Adrenal gland (tissue), 12 donors: ENCODE data around the gene FAM174C. TPM values are rescaled to one million over a fixed set of nuclear protein-coding genes. Genes with fewer than 3 reads are reported as not detected.

Experiments
- DNase-seq, 7 donors: peaks; one replicate each; pipeline ENCODE4 v3.0.0-alpha.2; 2019 to 2020
- H3K27ac ChIP-seq, 5 donors: fragments of 200-600 bp; sonication (generic) in 4 of 5; 1 replicate in 3 of 5; 2 replicates in 2 of 5; pipeline versions ENCODE4 v1.5.1 to v1.8.0; 2016 to 2020; ENCODE audit warnings: mild to moderate bottlenecking in 1 of 5
- H3K27me3 ChIP-seq: fragments of 200-600 bp; 2 replicates; pipeline ENCODE4 v1.8.0; 2021
- H3K36me3 ChIP-seq, 2 donors: fragments of 200-600 bp; replicated peaks in 1 of 2; 1 replicate in 1 of 2; 2 replicates in 1 of 2; pipeline versions ENCODE4 v1.5.1 to v1.8.0; 2018 to 2022
- H3K4me1 ChIP-seq, 2 donors: fragments of 200-600 bp; replicated peaks in 1 of 2; 1 replicate in 1 of 2; 2 replicates in 1 of 2; pipeline versions ENCODE4 v1.5.1 to v1.8.0; 2018 to 2021
- H3K4me3 ChIP-seq, 4 donors: fragments of 200-600 bp; sonication (generic) in 3 of 4; one replicate each; pipeline ENCODE4 v1.5.1; 2016 to 2018
- H3K9me3 ChIP-seq, 3 donors: fragments of 200-600 bp; sonication (generic) in 1 of 3; replicated peaks in 1 of 3; 1 replicate in 2 of 3; 2 replicates in 1 of 3; pipeline versions ENCODE4 v1.5.1 to v1.8.0; 2016 to 2021
- POLR2A ChIP-seq, 2 donors: fragments of 450-650 bp; IDR thresholded peaks; one replicate each; pipeline ENCODE4 v1.6.1; 2017; ENCODE audit warnings: antibody characterized with exemption in 2 of 2, mild to moderate bottlenecking in 2 of 2, moderate library complexity in 1 of 2
- WGBS, 4 donors: extraction: QIAGEN DNeasy Blood & Tissue Kit in 2 of 4; methylation state at CpG; one replicate each; pipeline versions ENCODE4 v1.1.5 to v1.1.7; 2013 to 2017; 5-methylcytosine and 5-hydroxymethylcytosine counted together
- intact Hi-C, 2 donors: fragments of 100-400 bp; cut with DNase I; formaldehyde crosslinking; loops; one replicate each; pipeline versions ENCODE4 v1.14.1 to v1.15.0; 2022 to 2023
- polyA plus RNA-seq, 3 donors: library from polyadenylated mRNA; stranded (reverse); fragments of 200-250 nt in 2 of 3; fragments of 350-450 nt in 1 of 3; fragmentation: Illumina TruSeq in 1 of 3; extraction: RNeasy Lipid Tissue Mini Kit (QIAGEN cat#74804) in 1 of 3; gene quantifications; one replicate each; pipeline ENCODE4 v1.2.3, GENCODE V29; 2013 to 2014
- total RNA-seq, 9 donors: library from RNA; depleted of rRNA in 4 of 9; stranded (reverse); fragments of >200 nt in 4 of 9; fragments of 120-200 nt in 1 of 9; fragmentation: NEBNext Ultra II Directional in 1 of 9; extraction: Animal tissue kit (Norgen Biotek cat#: 25700) in 1 of 9; gene quantifications; one replicate each; pipeline versions ENCODE4 v1.1.0 to v1.2.4, GENCODE V29; 2013 to 2023
- TF ChIP-seq, protein P1 (sequence below), 6 experiments: fragments of 450-650 bp in 4 of 6; fragments of 200-600 bp in 2 of 6; sonication (generic) in 1 of 6; IDR thresholded peaks; 1 replicate in 5 of 6; 2 replicates in 1 of 6; pipeline versions ENCODE4 v1.5.1 to v1.8.0; 2016 to 2021; ENCODE audit warnings: antibody characterized with exemption in 6 of 6, mild to moderate bottlenecking in 2 of 6, moderate library complexity in 1 of 6
- donor health status: healthy with polysubstance abuse.
- donor health status: Bipolar disorder and iron deficiency.
- donor health status: DM: yes; HTN: yes; CAD: no.
- donor health status: DM: no; HTN: no; CAD: no.
- donor health status: DM: no; HTN: no; CAD: no.
- donor health status: DM: yes; HTN: yes; CAD: no.

FAM174C gene
- total and polyA plus RNA-seq, 12 donors = 3.8 to 279 (median 86.5) TPM

DNA sequence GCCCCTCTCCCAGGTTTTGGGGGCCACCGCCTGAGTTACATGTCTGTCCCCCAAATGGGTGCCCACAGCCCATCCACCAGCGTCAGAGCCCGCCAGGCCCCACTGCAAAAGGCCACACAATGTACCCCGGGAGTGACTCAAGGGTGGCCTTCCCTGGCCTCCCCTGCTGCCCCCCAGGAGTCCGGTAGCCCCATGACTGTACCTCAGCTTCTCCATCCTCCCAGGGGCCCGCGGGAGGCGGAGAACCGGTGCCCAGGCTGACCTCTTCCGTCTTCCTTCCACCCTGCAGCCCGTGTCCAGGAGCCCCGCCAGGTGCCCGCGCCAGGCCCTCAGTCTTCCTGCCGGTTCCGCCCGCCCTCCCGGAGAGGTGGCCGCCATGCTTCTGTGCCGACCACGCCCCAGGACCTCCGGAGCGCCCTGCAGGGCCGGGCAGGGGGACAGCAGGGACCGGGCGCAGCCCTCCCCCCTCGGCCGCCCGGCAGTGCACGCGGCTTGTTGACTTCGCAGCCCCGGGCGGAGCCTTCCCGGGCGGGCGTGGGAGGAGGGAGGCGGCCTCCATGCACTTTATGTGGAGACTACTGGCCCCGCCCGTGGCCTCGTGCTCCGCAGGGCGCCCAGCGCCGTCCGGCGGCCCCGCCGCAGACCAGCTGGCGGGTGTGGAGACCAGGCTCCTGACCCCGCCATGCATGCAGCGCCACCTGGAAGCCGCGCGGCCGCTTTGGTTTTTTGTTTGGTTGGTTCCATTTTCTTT lies 47.9 kb upstream of the FAM174C start:
- Histone ChIP-seq H3K4me3 (no peak overlapping the region), H3K27ac (no peak overlapping the region), H3K9me3 (no peaks in the 10 kb centered on the region), H3K27me3 (no peaks in the 10 kb centered on the region), H3K4me1 (peaks cover 4 to 19% of the 10 kb centered on the region in 2 donors), H3K36me3 (peaks cover 0 to 54% of the 10 kb centered on the region in 2 donors)
- intact Hi-C loops = no loop called here
- TF ChIP-seq, protein P1, sequence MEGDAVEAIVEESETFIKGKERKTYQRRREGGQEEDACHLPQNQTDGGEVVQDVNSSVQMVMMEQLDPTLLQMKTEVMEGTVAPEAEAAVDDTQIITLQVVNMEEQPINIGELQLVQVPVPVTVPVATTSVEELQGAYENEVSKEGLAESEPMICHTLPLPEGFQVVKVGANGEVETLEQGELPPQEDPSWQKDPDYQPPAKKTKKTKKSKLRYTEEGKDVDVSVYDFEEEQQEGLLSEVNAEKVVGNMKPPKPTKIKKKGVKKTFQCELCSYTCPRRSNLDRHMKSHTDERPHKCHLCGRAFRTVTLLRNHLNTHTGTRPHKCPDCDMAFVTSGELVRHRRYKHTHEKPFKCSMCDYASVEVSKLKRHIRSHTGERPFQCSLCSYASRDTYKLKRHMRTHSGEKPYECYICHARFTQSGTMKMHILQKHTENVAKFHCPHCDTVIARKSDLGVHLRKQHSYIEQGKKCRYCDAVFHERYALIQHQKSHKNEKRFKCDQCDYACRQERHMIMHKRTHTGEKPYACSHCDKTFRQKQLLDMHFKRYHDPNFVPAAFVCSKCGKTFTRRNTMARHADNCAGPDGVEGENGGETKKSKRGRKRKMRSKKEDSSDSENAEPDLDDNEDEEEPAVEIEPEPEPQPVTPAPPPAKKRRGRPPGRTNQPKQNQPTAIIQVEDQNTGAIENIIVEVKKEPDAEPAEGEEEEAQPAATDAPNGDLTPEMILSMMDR (IDR thresholded peaks at IDR 0.05) = no peak
- TF ChIP-seq POLR2A (IDR thresholded peaks at IDR 0.05) = no peak
- DNase-seq = no peak
- WGBS, 4 donors = 91 to 93% (median 92%) methylated on average over 37 to 56 of the region's 56 CpGs

DNA sequence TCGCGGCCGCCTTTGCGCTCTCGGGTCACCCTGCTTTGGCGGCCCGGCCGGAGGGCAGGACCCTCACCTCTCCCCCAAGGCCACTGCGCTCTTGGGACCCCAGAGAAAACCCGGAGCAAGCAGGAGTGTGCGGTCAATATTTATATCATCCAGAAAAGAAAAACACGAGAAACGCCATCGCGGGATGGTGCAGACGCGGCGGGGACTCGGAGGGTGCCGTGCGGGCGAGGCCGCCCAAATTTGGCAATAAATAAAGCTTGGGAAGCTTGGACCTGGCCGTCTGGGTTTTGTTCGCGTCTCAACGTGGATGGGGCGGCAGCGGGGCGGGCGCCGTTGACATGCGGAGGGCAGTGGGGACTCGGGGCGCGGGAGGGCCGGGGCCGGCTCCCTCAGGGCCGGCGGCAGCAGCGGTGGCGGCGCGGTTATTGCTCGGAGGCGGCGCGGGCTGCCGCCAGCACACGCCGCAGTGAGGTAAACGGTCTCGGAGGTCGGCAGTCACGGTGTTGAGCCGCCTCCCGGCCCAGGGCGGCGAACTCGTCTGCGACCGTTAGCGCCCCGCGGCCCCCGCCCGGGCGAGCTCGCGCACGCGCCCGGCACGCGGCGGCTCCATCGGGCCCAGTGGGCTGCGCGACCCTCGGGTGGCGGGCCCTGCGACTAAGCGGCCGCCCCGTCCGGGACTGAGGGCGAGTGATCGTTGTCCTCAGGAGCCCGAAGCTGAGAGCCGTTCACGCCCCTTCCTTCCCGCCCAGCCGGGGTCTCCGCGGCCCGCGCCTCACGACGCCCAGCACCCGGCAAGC lies 47.0 kb upstream of the FAM174C start:
- Histone ChIP-seq H3K36me3 (peaks cover 0 to 45% of the 10 kb centered on the region in 2 donors), H3K4me3 (no peak overlapping the region), H3K27me3 (no peaks in the 10 kb centered on the region), H3K4me1 (peaks cover 13 to 19% of the 10 kb centered on the region in 2 donors), H3K9me3 (no peaks in the 10 kb centered on the region), H3K27ac (no peak overlapping the region)
- TF ChIP-seq POLR2A (IDR thresholded peaks at IDR 0.05) = no peak
- TF ChIP-seq, protein P1 (IDR thresholded peaks at IDR 0.05) = no peak
- WGBS, 4 donors = 94 to 96% (median 95%) methylated on average over 60 to 100 of the region's 100 CpGs
- intact Hi-C loops = no loop called here
- DNase-seq = no peak

DNA sequence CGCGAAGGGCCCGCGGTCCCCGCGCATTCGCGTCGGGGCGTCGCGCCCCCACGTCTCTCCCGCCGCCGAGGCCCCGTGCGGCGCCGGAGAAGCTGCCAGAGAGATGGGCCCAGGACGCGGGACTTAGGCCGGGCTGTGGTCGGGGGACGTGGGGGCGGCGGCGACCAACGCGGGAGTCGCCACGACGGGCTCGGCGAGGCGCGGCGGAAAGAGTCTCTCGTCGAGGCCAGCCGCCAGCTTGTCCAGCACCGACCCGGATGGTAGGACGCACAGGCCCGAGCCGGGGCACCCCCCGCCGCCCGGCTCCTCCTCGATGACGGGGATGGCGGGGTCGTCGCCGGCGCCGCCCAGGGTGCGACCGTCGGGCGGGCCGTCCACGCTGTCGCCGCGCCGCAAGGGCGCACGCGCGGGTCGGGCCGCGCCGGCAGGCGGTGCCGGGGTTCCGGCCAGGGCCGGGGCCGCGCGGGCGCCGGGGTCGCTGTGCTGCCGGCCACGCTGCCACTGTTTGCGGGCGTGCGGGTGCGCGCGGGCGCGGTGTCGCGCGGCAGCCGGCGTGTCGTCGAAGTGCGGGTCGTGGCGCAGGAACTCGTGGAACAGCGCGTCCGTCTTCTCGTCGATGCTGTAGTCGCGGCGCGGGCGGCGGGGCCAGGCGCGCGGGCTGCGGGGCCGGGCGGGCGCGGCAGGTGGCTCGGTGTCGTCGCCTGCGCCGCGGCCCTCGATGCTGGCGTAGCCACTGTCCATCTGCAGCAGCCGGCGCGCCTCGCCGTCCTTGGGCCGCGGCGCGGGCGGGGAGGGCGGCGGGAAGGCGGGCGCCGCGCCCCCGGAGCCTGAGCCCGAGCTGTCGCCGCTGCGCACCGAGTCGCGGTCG lies 46.0 kb upstream of the FAM174C start:
- H3K4me3 ChIP-seq = no peak overlapping the region
- intact Hi-C loops = no loop called here
- H3K36me3 ChIP-seq = peaks cover 0 to 35% of the 10 kb centered on the region in 2 donors
- 94 to 96% (median 94%) methylated on average over 130 to 158 of the region's 158 CpGs for WGBS, 4 donors
- no peak for TF ChIP-seq POLR2A (IDR thresholded peaks at IDR 0.05)
- TF ChIP-seq, protein P1 (IDR thresholded peaks at IDR 0.05) = no peak
- no peak for DNase-seq
- H3K27ac ChIP-seq = no peak overlapping the region
- H3K4me1 ChIP-seq = peaks cover 16 to 23% of the 10 kb centered on the region in 2 donors
- no peaks in the 10 kb centered on the region for H3K9me3 ChIP-seq
- no peaks in the 10 kb centered on the region for H3K27me3 ChIP-seq
